ENCODE results near the gene MINDY3. TPM values are rescaled to one million over a fixed set of nuclear protein-coding genes. Genes with fewer than 3 reads are reported as not detected.
"Not testable (repeated sequence)": the region's sequence is repeated elsewhere in the genome, so short reads cannot be mapped to it uniquely, and the experiment has no call there.

The MINDY3 gene
- polyA plus RNA-seq, 2 donors: 11.2 to 17.2 TPM

DNA sequence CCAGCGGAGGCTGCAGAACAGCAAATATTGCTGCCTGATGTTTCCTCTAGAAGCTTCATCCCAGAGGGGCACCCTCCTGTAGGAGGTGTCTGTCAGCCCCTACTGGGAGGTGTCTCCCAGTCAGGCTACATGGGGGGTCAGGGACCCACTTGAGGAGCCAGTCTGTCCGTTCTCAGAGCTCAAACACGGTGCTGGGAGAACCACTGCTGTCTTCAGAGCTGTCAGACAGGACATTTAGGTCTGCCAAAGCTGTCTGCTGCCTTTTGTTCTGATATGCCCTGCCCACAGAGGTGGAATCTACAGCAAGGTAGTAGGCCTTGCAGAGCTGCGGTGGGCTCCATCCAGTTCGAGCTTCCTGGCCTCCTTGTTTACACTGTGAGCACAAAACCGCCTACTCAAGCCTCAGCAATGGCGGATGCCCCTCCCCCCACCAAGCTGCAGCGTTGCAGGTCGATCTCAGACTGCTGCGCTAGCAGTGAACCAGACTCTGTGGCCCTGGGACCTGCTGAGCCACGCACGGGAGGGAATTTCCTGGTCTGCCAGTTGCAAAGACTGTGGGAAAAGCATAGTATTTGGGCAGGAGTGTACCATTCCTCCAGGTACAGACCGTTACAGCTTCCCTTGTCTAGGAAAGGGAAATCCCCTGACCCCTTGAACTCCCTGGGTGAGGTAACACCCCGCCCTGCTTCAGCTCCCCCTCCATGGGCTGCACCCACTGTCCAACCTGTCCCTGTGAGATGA, 17.7 kb upstream of the MINDY3 start:
- Histone ChIP-seq H3K9me3 (ENCODE audit: control insufficient read depth in 2 of 2, insufficient read depth in 1 of 2, low read depth in 1 of 2, low read length in 1 of 2) (no peaks in the 10 kb centered on the region), H3K27me3 (ENCODE audit: control insufficient read depth in 1 of 2, insufficient read depth in 2 of 2, low read length in 2 of 2) (no peaks in the 10 kb centered on the region), H3K4me3 (ENCODE audit: low read depth in 1 of 2, low read length in 2 of 2) (no peak overlapping the region), H3K36me3 (ENCODE audit: control insufficient read depth in 2 of 2, insufficient read depth in 2 of 2, low read length in 1 of 2) (no peaks in the 10 kb centered on the region), H3K4me1 (ENCODE audit: control insufficient read depth in 2 of 2, insufficient read depth in 2 of 2, low read length in 1 of 2) (no peaks in the 10 kb centered on the region), H3K27ac (ENCODE audit: low read depth in 2 of 2, low read length in 1 of 2) (no peak overlapping the region)
- 55 to 58% methylated on average over 14 of the region's 14 CpGs for WGBS, 2 donors

DNA sequence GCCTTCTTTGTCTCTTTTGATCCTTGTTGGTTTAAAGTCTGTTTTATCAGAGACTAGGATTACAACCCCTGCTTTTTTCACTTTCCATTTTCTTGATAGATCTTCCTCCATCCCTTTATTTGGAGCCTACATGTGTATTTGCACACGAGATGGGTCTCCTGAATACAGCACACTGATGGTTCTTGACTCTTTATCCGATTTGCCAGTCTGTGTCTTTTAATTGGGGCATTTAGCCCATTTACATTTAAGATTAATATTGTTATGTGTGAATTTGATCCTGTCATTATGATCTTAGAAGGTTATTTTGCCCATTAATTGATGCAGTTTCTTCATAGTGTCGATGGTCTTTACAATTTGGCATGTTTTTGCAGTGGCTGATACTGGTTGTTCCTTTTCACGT, 16.0 kb upstream of the MINDY3 start:
- not testable (repeated sequence) for H3K27me3 ChIP-seq (ENCODE audit: control insufficient read depth in 1 of 2, insufficient read depth in 2 of 2, low read length in 2 of 2); H3K36me3 ChIP-seq (ENCODE audit: control insufficient read depth in 2 of 2, insufficient read depth in 2 of 2, low read length in 1 of 2); H3K27ac ChIP-seq (ENCODE audit: low read depth in 2 of 2, low read length in 1 of 2); H3K4me3 ChIP-seq (ENCODE audit: low read depth in 1 of 2, low read length in 2 of 2); H3K9me3 ChIP-seq (ENCODE audit: control insufficient read depth in 2 of 2, insufficient read depth in 1 of 2, low read depth in 1 of 2, low read length in 1 of 2); H3K4me1 ChIP-seq (ENCODE audit: control insufficient read depth in 2 of 2, insufficient read depth in 2 of 2, low read length in 1 of 2)
- WGBS, 2 donors: 73 to 84% methylated on average over 4 of the region's 4 CpGs

DNA sequence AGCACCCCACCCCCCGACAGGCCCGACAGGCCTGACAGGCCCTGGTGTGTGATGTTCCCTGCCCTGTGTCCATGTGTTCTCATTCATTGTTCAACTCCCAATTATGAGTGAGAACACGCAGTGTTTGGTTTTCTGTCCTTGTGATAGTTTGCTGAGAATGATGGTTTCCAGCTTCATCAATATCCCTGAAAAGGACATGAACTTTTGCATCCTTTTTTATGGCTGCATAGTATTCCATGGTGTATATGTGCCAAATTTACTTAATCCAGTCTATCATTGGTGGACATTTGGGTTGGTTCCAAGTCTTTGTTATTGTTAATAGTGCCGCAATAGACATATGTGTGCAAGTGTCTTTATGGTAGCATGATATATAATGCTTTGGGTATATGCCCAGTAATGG, 12.3 kb upstream of the MINDY3 start:
- H3K27ac ChIP-seq (ENCODE audit: low read depth in 2 of 2, low read length in 1 of 2); H3K36me3 ChIP-seq (ENCODE audit: control insufficient read depth in 2 of 2, insufficient read depth in 2 of 2, low read length in 1 of 2); H3K4me1 ChIP-seq (ENCODE audit: control insufficient read depth in 2 of 2, insufficient read depth in 2 of 2, low read length in 1 of 2); H3K27me3 ChIP-seq (ENCODE audit: control insufficient read depth in 1 of 2, insufficient read depth in 2 of 2, low read length in 2 of 2); H3K4me3 ChIP-seq (ENCODE audit: low read depth in 1 of 2, low read length in 2 of 2); H3K9me3 ChIP-seq (ENCODE audit: control insufficient read depth in 2 of 2, insufficient read depth in 1 of 2, low read depth in 1 of 2, low read length in 1 of 2): not testable (repeated sequence)
- WGBS, 2 donors: 94 to 95% methylated on average over 4 of the region's 4 CpGs

DNA sequence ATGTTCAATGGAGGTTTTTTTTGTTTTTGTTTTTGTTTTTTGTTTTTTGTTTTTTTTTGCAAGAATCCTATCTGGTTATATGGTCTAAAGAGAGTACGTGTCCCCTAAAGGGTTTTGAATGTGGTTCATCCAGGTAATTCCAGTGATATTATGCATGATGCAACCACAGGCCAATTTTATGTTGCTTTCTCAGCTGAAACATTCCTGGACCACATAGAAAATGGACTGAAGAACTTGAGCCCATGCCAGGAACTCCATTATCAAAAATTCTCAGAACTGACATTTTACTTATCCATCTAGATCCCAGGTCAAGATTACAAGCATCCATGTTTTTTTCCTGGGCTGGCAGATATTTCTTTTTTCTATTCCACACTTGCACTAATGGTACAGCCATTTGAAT, 11.5 kb upstream of the MINDY3 start:
- H3K4me3 ChIP-seq (ENCODE audit: low read depth in 1 of 2, low read length in 2 of 2): no peak overlapping the region
- no peak overlapping the region for H3K27ac ChIP-seq (ENCODE audit: low read depth in 2 of 2, low read length in 1 of 2)
- no peaks in the 10 kb centered on the region for H3K27me3 ChIP-seq (ENCODE audit: control insufficient read depth in 1 of 2, insufficient read depth in 2 of 2, low read length in 2 of 2)
- no peaks in the 10 kb centered on the region for H3K9me3 ChIP-seq (ENCODE audit: control insufficient read depth in 2 of 2, insufficient read depth in 1 of 2, low read depth in 1 of 2, low read length in 1 of 2)
- H3K36me3 ChIP-seq (ENCODE audit: control insufficient read depth in 2 of 2, insufficient read depth in 2 of 2, low read length in 1 of 2): no peaks in the 10 kb centered on the region
- no peaks in the 10 kb centered on the region for H3K4me1 ChIP-seq (ENCODE audit: control insufficient read depth in 2 of 2, insufficient read depth in 2 of 2, low read length in 1 of 2)
- 80 to 87% methylated on average over 1 of the region's 1 CpG for WGBS, 2 donors

DNA sequence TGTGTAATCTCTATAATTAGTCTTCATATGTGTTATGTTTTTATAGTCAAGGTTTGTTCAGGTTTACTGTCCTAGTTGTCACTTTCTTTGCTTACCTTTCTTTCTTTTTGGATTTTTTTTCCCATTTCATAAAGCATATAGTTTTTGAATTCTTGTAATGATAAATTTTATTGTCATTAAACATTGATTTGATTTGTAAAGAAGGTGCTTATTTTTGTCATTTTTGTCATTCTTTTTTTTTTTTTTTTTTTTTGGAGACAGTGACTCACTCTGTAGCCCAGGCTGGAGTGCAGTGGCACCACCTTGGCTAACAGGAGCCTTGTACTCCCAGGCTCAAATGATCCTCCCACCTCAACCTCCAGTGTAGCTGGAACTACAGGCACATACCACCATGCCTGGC, 9.6 kb upstream of the MINDY3 start:
- no peaks in the 10 kb centered on the region for H3K4me1 ChIP-seq (ENCODE audit: control insufficient read depth in 2 of 2, insufficient read depth in 2 of 2, low read length in 1 of 2)
- no peak overlapping the region for H3K4me3 ChIP-seq (ENCODE audit: low read depth in 1 of 2, low read length in 2 of 2)
- H3K27me3 ChIP-seq (ENCODE audit: control insufficient read depth in 1 of 2, insufficient read depth in 2 of 2, low read length in 2 of 2): peaks cover 0 to 3% of the 10 kb centered on the region in 2 donors
- no peaks in the 10 kb centered on the region for H3K36me3 ChIP-seq (ENCODE audit: control insufficient read depth in 2 of 2, insufficient read depth in 2 of 2, low read length in 1 of 2)
- H3K9me3 ChIP-seq (ENCODE audit: control insufficient read depth in 2 of 2, insufficient read depth in 1 of 2, low read depth in 1 of 2, low read length in 1 of 2): no peaks in the 10 kb centered on the region
- H3K27ac ChIP-seq (ENCODE audit: low read depth in 2 of 2, low read length in 1 of 2): no peak overlapping the region

DNA sequence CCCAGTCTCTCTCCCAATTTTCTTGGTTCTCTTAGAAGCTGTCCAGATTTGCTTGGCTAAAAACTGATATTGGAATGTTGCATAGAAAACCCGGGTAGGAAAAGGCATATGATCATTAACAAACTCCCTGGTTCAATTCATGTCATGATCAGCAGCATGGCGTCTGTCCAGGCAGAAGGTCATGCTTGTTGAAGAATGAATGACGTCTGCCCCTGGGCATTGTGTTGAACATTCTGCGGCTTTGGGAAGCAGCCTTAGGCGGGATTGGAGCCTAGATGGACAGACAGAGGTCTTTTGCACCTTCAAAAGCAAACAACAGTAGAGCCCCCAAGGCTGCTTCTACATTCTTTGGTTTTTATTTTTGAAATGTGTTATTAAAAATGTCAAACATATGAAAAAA, 7.7 kb upstream of the MINDY3 start:
- H3K27me3 ChIP-seq (ENCODE audit: control insufficient read depth in 1 of 2, insufficient read depth in 2 of 2, low read length in 2 of 2): peaks cover 0 to 3% of the 10 kb centered on the region in 2 donors

DNA sequence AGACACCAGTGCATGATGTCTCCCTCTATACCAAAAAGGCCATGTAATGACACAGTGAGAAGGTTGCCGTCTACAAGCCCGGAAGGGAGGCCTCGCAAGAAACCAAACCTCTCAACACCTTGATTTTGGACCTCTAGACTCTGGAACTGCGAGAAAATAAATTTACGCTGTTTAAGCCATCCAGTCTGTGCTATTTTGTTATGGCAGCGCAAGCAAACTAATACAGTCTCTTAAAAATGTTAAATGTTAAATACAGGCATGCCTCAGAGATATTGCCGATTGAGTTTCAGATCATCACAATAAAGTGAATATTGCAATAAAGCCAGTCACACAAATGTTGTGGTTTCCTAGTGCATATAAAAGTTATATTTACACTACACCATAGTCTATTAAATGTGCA, 5.0 kb upstream of the MINDY3 start:
- 92 to 95% methylated on average over 7 of the region's 7 CpGs for WGBS, 2 donors
- no peak overlapping the region for H3K27ac ChIP-seq (ENCODE audit: low read depth in 2 of 2, low read length in 1 of 2)
- H3K27me3 ChIP-seq (ENCODE audit: control insufficient read depth in 1 of 2, insufficient read depth in 2 of 2, low read length in 2 of 2): peaks cover 3% of the 10 kb centered on the region in 2 donors
- no peaks in the 10 kb centered on the region for H3K36me3 ChIP-seq (ENCODE audit: control insufficient read depth in 2 of 2, insufficient read depth in 2 of 2, low read length in 1 of 2)
- H3K9me3 ChIP-seq (ENCODE audit: control insufficient read depth in 2 of 2, insufficient read depth in 1 of 2, low read depth in 1 of 2, low read length in 1 of 2): no peaks in the 10 kb centered on the region
- no peak overlapping the region for H3K4me3 ChIP-seq (ENCODE audit: low read depth in 1 of 2, low read length in 2 of 2)
- H3K4me1 ChIP-seq (ENCODE audit: control insufficient read depth in 2 of 2, insufficient read depth in 2 of 2, low read length in 1 of 2): no peaks in the 10 kb centered on the region

More for the DNA sequence above, 7.7 kb upstream of the MINDY3 start:
- H3K27ac ChIP-seq (ENCODE audit: low read depth in 2 of 2, low read length in 1 of 2): no peak overlapping the region
- H3K4me1 ChIP-seq (ENCODE audit: control insufficient read depth in 2 of 2, insufficient read depth in 2 of 2, low read length in 1 of 2): no peaks in the 10 kb centered on the region
- WGBS, 2 donors: 49% methylated on average over 5 of the region's 5 CpGs
- no peak overlapping the region for H3K4me3 ChIP-seq (ENCODE audit: low read depth in 1 of 2, low read length in 2 of 2)
- H3K9me3 ChIP-seq (ENCODE audit: control insufficient read depth in 2 of 2, insufficient read depth in 1 of 2, low read depth in 1 of 2, low read length in 1 of 2): no peaks in the 10 kb centered on the region
- no peaks in the 10 kb centered on the region for H3K36me3 ChIP-seq (ENCODE audit: control insufficient read depth in 2 of 2, insufficient read depth in 2 of 2, low read length in 1 of 2)

DNA sequence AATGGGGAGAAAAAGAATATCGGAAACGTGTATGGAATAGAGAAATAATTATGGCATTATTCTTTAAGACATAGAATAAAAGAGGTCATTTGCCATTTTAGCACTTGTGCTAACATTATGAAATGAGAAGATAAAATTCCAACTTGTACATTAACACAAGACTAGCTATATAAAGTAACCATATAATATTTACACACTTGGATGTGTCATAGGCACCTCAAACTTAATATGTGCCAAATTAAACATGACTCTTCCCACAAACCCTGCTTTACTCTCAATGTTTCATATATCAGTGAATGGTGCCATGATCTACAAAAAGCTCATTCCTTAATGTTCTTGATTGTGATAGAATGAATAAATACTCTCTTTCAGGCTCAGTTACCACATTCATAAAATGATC, 4.1 kb upstream of the MINDY3 start:
- no peaks in the 10 kb centered on the region for H3K9me3 ChIP-seq (ENCODE audit: control insufficient read depth in 2 of 2, insufficient read depth in 1 of 2, low read depth in 1 of 2, low read length in 1 of 2)
- H3K4me3 ChIP-seq (ENCODE audit: low read depth in 1 of 2, low read length in 2 of 2): no peak overlapping the region
- no peaks in the 10 kb centered on the region for H3K36me3 ChIP-seq (ENCODE audit: control insufficient read depth in 2 of 2, insufficient read depth in 2 of 2, low read length in 1 of 2)
- H3K27ac ChIP-seq (ENCODE audit: low read depth in 2 of 2, low read length in 1 of 2): no peak overlapping the region
- H3K27me3 ChIP-seq (ENCODE audit: control insufficient read depth in 1 of 2, insufficient read depth in 2 of 2, low read length in 2 of 2): peaks cover 3% of the 10 kb centered on the region in 2 donors
- WGBS, 2 donors: 80 to 83% methylated on average over 2 of the region's 2 CpGs
- no peaks in the 10 kb centered on the region for H3K4me1 ChIP-seq (ENCODE audit: control insufficient read depth in 2 of 2, insufficient read depth in 2 of 2, low read length in 1 of 2)

DNA sequence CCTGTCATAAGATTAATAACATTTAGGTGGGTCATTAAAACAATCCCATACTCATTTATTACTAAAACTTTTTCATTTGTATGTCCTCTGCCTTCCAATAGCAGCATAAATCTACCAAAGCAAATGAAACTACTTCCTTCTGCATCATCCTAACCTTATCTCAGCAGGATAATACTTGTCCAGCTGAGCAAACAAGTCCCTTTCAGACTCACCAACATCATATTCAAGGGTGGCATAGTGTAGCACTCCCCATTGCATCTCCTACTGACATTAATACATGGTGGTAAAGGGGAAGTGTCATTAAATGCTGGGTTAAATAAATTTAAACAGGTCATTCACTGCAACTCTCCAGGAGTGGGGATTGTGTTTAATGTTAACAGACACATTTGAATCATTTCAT, 3.4 kb upstream of the MINDY3 start:
- H3K27ac ChIP-seq (ENCODE audit: low read depth in 2 of 2, low read length in 1 of 2): no peak overlapping the region
- no peaks in the 10 kb centered on the region for H3K9me3 ChIP-seq (ENCODE audit: control insufficient read depth in 2 of 2, insufficient read depth in 1 of 2, low read depth in 1 of 2, low read length in 1 of 2)
- no peaks in the 10 kb centered on the region for H3K36me3 ChIP-seq (ENCODE audit: control insufficient read depth in 2 of 2, insufficient read depth in 2 of 2, low read length in 1 of 2)
- H3K27me3 ChIP-seq (ENCODE audit: control insufficient read depth in 1 of 2, insufficient read depth in 2 of 2, low read length in 2 of 2): peaks cover 3% of the 10 kb centered on the region in 2 donors
- no peaks in the 10 kb centered on the region for H3K4me1 ChIP-seq (ENCODE audit: control insufficient read depth in 2 of 2, insufficient read depth in 2 of 2, low read length in 1 of 2)
- no peak overlapping the region for H3K4me3 ChIP-seq (ENCODE audit: low read depth in 1 of 2, low read length in 2 of 2)

DNA sequence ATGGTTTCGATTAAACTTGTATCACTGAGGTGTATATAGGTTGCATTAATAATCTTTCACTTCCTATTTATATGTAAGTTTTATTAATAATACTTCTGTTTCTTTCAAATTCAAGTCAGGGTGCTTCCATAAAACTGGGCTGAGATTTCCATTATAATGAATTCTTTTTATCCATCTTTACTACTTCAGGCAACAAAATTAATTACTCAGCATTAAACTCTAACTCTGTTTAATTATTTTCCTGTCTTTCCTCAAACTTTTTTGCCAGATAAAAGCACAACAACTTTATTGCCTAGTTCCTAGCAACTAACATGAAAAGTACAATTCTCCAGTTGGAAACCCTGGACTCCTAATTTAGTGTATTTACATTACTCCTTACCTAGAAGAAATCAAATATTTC, 3.0 kb upstream of the MINDY3 start:
- H3K27me3 ChIP-seq (ENCODE audit: control insufficient read depth in 1 of 2, insufficient read depth in 2 of 2, low read length in 2 of 2): peaks cover 3% of the 10 kb centered on the region in 2 donors
- 91 to 98% methylated on average over 1 of the region's 1 CpG for WGBS, 2 donors
- no peaks in the 10 kb centered on the region for H3K9me3 ChIP-seq (ENCODE audit: control insufficient read depth in 2 of 2, insufficient read depth in 1 of 2, low read depth in 1 of 2, low read length in 1 of 2)
- no peaks in the 10 kb centered on the region for H3K36me3 ChIP-seq (ENCODE audit: control insufficient read depth in 2 of 2, insufficient read depth in 2 of 2, low read length in 1 of 2)
- no peaks in the 10 kb centered on the region for H3K4me1 ChIP-seq (ENCODE audit: control insufficient read depth in 2 of 2, insufficient read depth in 2 of 2, low read length in 1 of 2)
- H3K27ac ChIP-seq (ENCODE audit: low read depth in 2 of 2, low read length in 1 of 2): no peak overlapping the region
- no peak overlapping the region for H3K4me3 ChIP-seq (ENCODE audit: low read depth in 1 of 2, low read length in 2 of 2)

Data from esophagus (tissue), 2 donors.